Activated T-helper 1 cell treated with anti-CD3 and anti-CD28 coated beads, Interleukin-2, amount 50 U/mL, for 16 hours (primary cell): ENCODE measurements around the gene PAM16.
A peak's percentile ranks its signal among the peaks of the same experiment; 100 is the strongest.
"Not testable (repeated sequence)": the region's sequence is repeated elsewhere in the genome, so short reads cannot be mapped to it uniquely, and the experiment has no call there.

ENCODE experiments used
- DNase-seq, 2 donors: peaks; one replicate each; pipeline ENCODE4 v3.0.0-alpha.2; 2020; ENCODE audit warnings: low read depth in 1 of 2, low spot score in 1 of 2

PAM16 gene

GRCh38 chr16:4350787-4351659 lies at the start of gene PAM16:
Gene PAM16, minus strand, starts transcription at chr16:4351321. Its CDS starts 87 bp downstream, at chr16:4351234.
- peak; percentile 97 to 98 for DNase-seq

- no peak for DNase-seq
These were observed 48.0 kb upstream of the PAM16 start for GRCh38 chr16:4399001-4399730.

GRCh38 chr16:4395055-4395726 lies 44.1 kb upstream of the PAM16 start:
- DNase-seq: no peak

GRCh38 chr16:4393850-4394249 lies 42.7 kb upstream of the PAM16 start:
- not testable (repeated sequence) for DNase-seq

- DNase-seq: no peak
These were observed 42.1 kb upstream of the PAM16 start for GRCh38 chr16:4393240-4393600.

- DNase-seq: no peak
These were observed 41.5 kb upstream of the PAM16 start for GRCh38 chr16:4392382-4393239.

GRCh38 chr16:4391631-4392381 lies 40.7 kb upstream of the PAM16 start:
- no peak for DNase-seq

GRCh38 chr16:4390266-4391260 lies 39.4 kb upstream of the PAM16 start:
- DNase-seq: no peak

GRCh38 chr16:4389051-4389955 lies 38.2 kb upstream of the PAM16 start:
- no peak for DNase-seq

GRCh38 chr16:4388271-4389021 lies 37.3 kb upstream of the PAM16 start:
- no peak for DNase-seq

GRCh38 chr16:4387781-4388180 lies 36.7 kb upstream of the PAM16 start:
- DNase-seq: no peak

GRCh38 chr16:4386951-4387565 lies 35.9 kb upstream of the PAM16 start:
- no peak for DNase-seq

- DNase-seq: no peak
These were observed 35.3 kb upstream of the PAM16 start for GRCh38 chr16:4386451-4386805.

- DNase-seq: no peak
These were observed 34.8 kb upstream of the PAM16 start for GRCh38 chr16:4385789-4386450.

GRCh38 chr16:4385066-4385788 lies 34.1 kb upstream of the PAM16 start:
- DNase-seq: no peak

- DNase-seq: no peak
These were observed 33.4 kb upstream of the PAM16 start for GRCh38 chr16:4384509-4384942.
